ENCODE results near the gene PBX4. TPM values are rescaled to one million over a fixed set of nuclear protein-coding genes. Genes with fewer than 3 reads are reported as not detected.
A peak's percentile ranks its signal among the peaks of the same experiment; 100 is the strongest.

PBX4 gene
- total and polyA plus RNA-seq, 2 donors (not counting 1 experiment from before 2014, with no cell fraction given) = 11.7 TPM

- H4K20me1 ChIP-seq (ENCODE audit: control insufficient read depth, insufficient read depth, low read length, poor library complexity, severe bottlenecking) = peaks cover 23% of the 10 kb centered on the region
- Mint-ChIP-seq H3K9me3 (ENCODE audit: insufficient read depth) (no peaks in the 10 kb centered on the region), H3K4me3 (no peak overlapping the region), H3K27ac (no peak overlapping the region), H3K27me3 (no peaks in the 10 kb centered on the region), H3K4me1 (peaks cover 25% of the 10 kb centered on the region)
- peaks cover 21 to 32% of the 10 kb centered on the region in 2 donors for H3K4me1 ChIP-seq (ENCODE audit: control insufficient read depth in 2 of 2, insufficient read depth in 2 of 2, low read length in 2 of 2)
- ChIA-PET CTCF (interaction anchor here (1.1 kb wide), 1 partner anchor 16 kb away, joined by 3 read pairs; no protein-coding TSS in a partner anchor), POLR2A (interaction anchor here (0.5 kb wide), 1 partner anchor 26 kb away, joined by 10 read pairs; no protein-coding TSS in a partner anchor)
- H3K9me3 ChIP-seq (ENCODE audit: control extremely low read depth in 1 of 3, control insufficient read depth in 2 of 3, insufficient read depth in 1 of 3, low read length in 2 of 3) = peaks cover 0 to 5% (median 0%) of the 10 kb centered on the region in 3 donors
- H3K79me2 ChIP-seq (ENCODE audit: control insufficient read depth, insufficient read depth, low read length) = peaks cover 75% of the 10 kb centered on the region
- no peak overlapping the region for H2AFZ ChIP-seq (ENCODE audit: insufficient read depth, low read depth, low read length, poor library complexity, severe bottlenecking)
- no peak overlapping the region for H3K4me2 ChIP-seq (replicated peaks; ENCODE audit: low read depth, low read length, poor library complexity, severe bottlenecking)
- no peak overlapping the region for H3K27ac ChIP-seq (ENCODE audit: low read length in 2 of 2)
- ATAC-seq (ENCODE audit: low read depth) = no peak
- H3K27me3 ChIP-seq (replicated peaks in 1 of 4; ENCODE audit: control extremely low read depth in 1 of 4, control insufficient read depth in 3 of 4, insufficient read depth in 4 of 4, low read length in 3 of 4) = no peaks in the 10 kb centered on the region
- no peak overlapping the region for H3K9ac ChIP-seq (ENCODE audit: low read length)
- TF ChIP-seq CTCF (IDR thresholded peaks at IDR 0.05) = no peak
- TF ChIP-seq EZH2 (IDR thresholded peaks at IDR 0.05; ENCODE audit: borderline replicate concordance, insufficient read depth, low read depth, low read length, poor library complexity, severe bottlenecking) = no peak
- peak; percentile 8 for DNase-seq
- WGBS (ENCODE audit: insufficient coverage) = 97% methylated on average over 17 of the region's 17 CpGs
- intact Hi-C loops (cut with micrococcal nuclease) = no loop called here
- H3K4me3 ChIP-seq (ENCODE audit: control extremely low read depth in 1 of 5, extremely low read depth in 1 of 5, insufficient read depth in 1 of 5, low read depth in 2 of 5, low read length in 4 of 5) = no peak overlapping the region
- H3K36me3 ChIP-seq (replicated peaks in 1 of 2; ENCODE audit: control extremely low read depth in 1 of 2, control insufficient read depth in 1 of 2, extremely low read depth in 1 of 2, insufficient read depth in 2 of 2, low read length in 1 of 2) = peaks cover 0 to 55% of the 10 kb centered on the region in 2 experiments
Measured at GRCh38 chr19:19659646-19660245, 41.3 kb upstream of the PBX4 start.

- ATAC-seq (ENCODE audit: low read depth) = no peak
- H3K9ac ChIP-seq (ENCODE audit: low read length) = no peak overlapping the region
- no peak overlapping the region for H3K27ac ChIP-seq (ENCODE audit: low read length in 2 of 2)
- H3K27me3 ChIP-seq (replicated peaks in 1 of 4; ENCODE audit: control extremely low read depth in 1 of 4, control insufficient read depth in 3 of 4, insufficient read depth in 4 of 4, low read length in 3 of 4) = no peaks in the 10 kb centered on the region
- CTCF ChIA-PET = interaction anchor here (0.6 kb wide), 1 partner anchor 10 kb away, joined by 4 read pairs; no protein-coding TSS in a partner anchor
- no peak overlapping the region for H3K4me3 Mint-ChIP-seq
- no peaks in the 10 kb centered on the region for H3K9me3 Mint-ChIP-seq (ENCODE audit: insufficient read depth)
- intact Hi-C loops (cut with micrococcal nuclease) = no loop called here
- peak; percentile 5 for DNase-seq
- no peak overlapping the region for H2AFZ ChIP-seq (ENCODE audit: insufficient read depth, low read depth, low read length, poor library complexity, severe bottlenecking)
- H3K4me3 ChIP-seq (ENCODE audit: control extremely low read depth in 1 of 5, extremely low read depth in 1 of 5, insufficient read depth in 1 of 5, low read depth in 2 of 5, low read length in 4 of 5) = no peak overlapping the region
- H3K9me3 ChIP-seq (ENCODE audit: control extremely low read depth in 1 of 3, control insufficient read depth in 2 of 3, insufficient read depth in 1 of 3, low read length in 2 of 3) = no peaks in the 10 kb centered on the region
- peaks cover 32% of the 10 kb centered on the region for H4K20me1 ChIP-seq (ENCODE audit: control insufficient read depth, insufficient read depth, low read length, poor library complexity, severe bottlenecking)
- H3K4me2 ChIP-seq (replicated peaks; ENCODE audit: low read depth, low read length, poor library complexity, severe bottlenecking) = no peak overlapping the region
- H3K4me1 ChIP-seq (ENCODE audit: control insufficient read depth in 2 of 2, insufficient read depth in 2 of 2, low read length in 2 of 2) = peaks cover 14 to 17% of the 10 kb centered on the region in 2 donors
- 97% methylated on average over 10 of the region's 10 CpGs for WGBS (ENCODE audit: insufficient coverage)
- H3K27me3 Mint-ChIP-seq = no peaks in the 10 kb centered on the region
- no peak overlapping the region for H3K27ac Mint-ChIP-seq
- TF ChIP-seq EZH2 (IDR thresholded peaks at IDR 0.05; ENCODE audit: borderline replicate concordance, insufficient read depth, low read depth, low read length, poor library complexity, severe bottlenecking) = no peak
- TF ChIP-seq CTCF (IDR thresholded peaks at IDR 0.05) = no peak
- POLR2A ChIA-PET = no interaction called here
- H3K4me1 Mint-ChIP-seq = peaks cover 15% of the 10 kb centered on the region
- peaks cover 81% of the 10 kb centered on the region for H3K79me2 ChIP-seq (ENCODE audit: control insufficient read depth, insufficient read depth, low read length)
- H3K36me3 ChIP-seq (replicated peaks in 1 of 2; ENCODE audit: control extremely low read depth in 1 of 2, control insufficient read depth in 1 of 2, extremely low read depth in 1 of 2, insufficient read depth in 2 of 2, low read length in 1 of 2) = peaks cover 0 to 79% of the 10 kb centered on the region in 2 experiments
Measured at GRCh38 chr19:19657397-19657783, 38.9 kb upstream of the PBX4 start.
